NCI-H1694 (cell line): ENCODE measurements around the gene KLK2.

Experiments used
- DNase-seq: peaks from one replicate; lab custom pipeline; 2025; lab: John Stamatoyannopoulos, UW

KLK2 gene

GRCh38 chr19:50873056-50873455, at the start of gene KLK2:
KLK2 (plus strand) TSS chr19:50873439; CDS start chr19:50873474, 35 bp downstream.
- DNase-seq: no peak

GRCh38 chr19:50826492-50827240, 46.6 kb upstream of the KLK2 start:
- DNase-seq: no peak

GRCh38 chr19:50827476-50827875, 45.8 kb upstream of the KLK2 start:
- no peak for DNase-seq

- no peak for DNase-seq
Measured at GRCh38 chr19:50829801-50830200, 43.4 kb upstream of the KLK2 start.

GRCh38 chr19:50830266-50831025, 42.8 kb upstream of the KLK2 start:
- no peak for DNase-seq

GRCh38 chr19:50831026-50831396, 42.2 kb upstream of the KLK2 start:
- no peak for DNase-seq

- no peak for DNase-seq
Measured at GRCh38 chr19:50832666-50833065, 40.6 kb upstream of the KLK2 start.

- no peak for DNase-seq
Measured at GRCh38 chr19:50833117-50833801, 40.0 kb upstream of the KLK2 start, which contains the start of gene KLK15. KLK15 (minus strand) TSS chr19:50833574; CDS start chr19:50831492, 2,082 bp downstream.

GRCh38 chr19:50833802-50834167, 39.5 kb upstream of the KLK2 start:
- DNase-seq: no peak

GRCh38 chr19:50835103-50835784, 38.0 kb upstream of the KLK2 start:
- no peak for DNase-seq

GRCh38 chr19:50835785-50836542, 37.3 kb upstream of the KLK2 start:
- no peak for DNase-seq

GRCh38 chr19:50836543-50837195, 36.6 kb upstream of the KLK2 start:
- no peak for DNase-seq

GRCh38 chr19:50837300-50837699, 35.9 kb upstream of the KLK2 start:
- DNase-seq: no peak

- DNase-seq: no peak
Measured at GRCh38 chr19:50838239-50838638, 35.0 kb upstream of the KLK2 start.

- DNase-seq: no peak
Measured at GRCh38 chr19:50839712-50840655, 33.3 kb upstream of the KLK2 start.

GRCh38 chr19:50842130-50842529, 31.1 kb upstream of the KLK2 start:
- no peak for DNase-seq

- DNase-seq: no peak
Measured at GRCh38 chr19:50843205-50843604, 30.0 kb upstream of the KLK2 start.

- no peak for DNase-seq
Measured at GRCh38 chr19:50843701-50844221, 29.5 kb upstream of the KLK2 start.

- DNase-seq: no peak
Measured at GRCh38 chr19:50844296-50844935, 28.8 kb upstream of the KLK2 start.
